ENCODE results near the gene GNG12.

Gene GNG12

GRCh38 chr1:67733681-67734322, 99.5 kb downstream of the GNG12 start:
- TF ChIP-seq SNAI2 (CRISPR knock-in tag; IDR thresholded peaks at IDR 0.05) (no peak), GLIS3 (CRISPR knock-in tag; IDR thresholded peaks at IDR 0.05) (no peak), ISL1 (CRISPR knock-in tag; IDR thresholded peaks at IDR 0.05) (no peak), ZNF8 (CRISPR knock-in tag; IDR thresholded peaks at IDR 0.05) (no peak), ZNF70 (CRISPR knock-in tag; IDR thresholded peaks at IDR 0.05) (no peak), ZFP3 (CRISPR knock-in tag; IDR thresholded peaks at IDR 0.05) (no peak), RARB (CRISPR knock-in tag; IDR thresholded peaks at IDR 0.05) (no peak), ESRRG (CRISPR knock-in tag; IDR thresholded peaks at IDR 0.05) (no peak), ZFP30 (CRISPR knock-in tag; IDR thresholded peaks at IDR 0.05) (no peak), ARNTL (CRISPR knock-in tag; IDR thresholded peaks at IDR 0.05; ENCODE audit: borderline replicate concordance, low read depth) (no peak), TOX (CRISPR knock-in tag; IDR thresholded peaks at IDR 0.05; ENCODE audit: borderline replicate concordance) (no peak), POU6F1 (CRISPR knock-in tag; IDR thresholded peaks at IDR 0.05; ENCODE audit: borderline replicate concordance, low read depth) (no peak), ZC3H10 (CRISPR knock-in tag; IDR thresholded peaks at IDR 0.05) (no peak), ZNF565 (CRISPR knock-in tag; conservative IDR thresholded peaks at IDR 0.05; ENCODE audit: low read depth) (no peak)
- ATAC-seq, result no peak

- TF ChIP-seq RARB (CRISPR knock-in tag; IDR thresholded peaks at IDR 0.05) (no peak), ZFP30 (CRISPR knock-in tag; IDR thresholded peaks at IDR 0.05) (no peak), ZFP3 (CRISPR knock-in tag; IDR thresholded peaks at IDR 0.05) (no peak), PPARA (CRISPR knock-in tag; IDR thresholded peaks at IDR 0.05; ENCODE audit: borderline replicate concordance) (no peak), ZNF70 (CRISPR knock-in tag; IDR thresholded peaks at IDR 0.05) (no peak), TSHZ2 (CRISPR knock-in tag; IDR thresholded peaks at IDR 0.05) (no peak), ZC3H10 (CRISPR knock-in tag; IDR thresholded peaks at IDR 0.05) (no peak), CSRNP3 (CRISPR knock-in tag; IDR thresholded peaks at IDR 0.05) (no peak), POU6F1 (CRISPR knock-in tag; IDR thresholded peaks at IDR 0.05; ENCODE audit: borderline replicate concordance, low read depth) (no peak), GLIS3 (CRISPR knock-in tag; IDR thresholded peaks at IDR 0.05) (no peak), ISL1 (CRISPR knock-in tag; IDR thresholded peaks at IDR 0.05) (no peak), OSR1 (CRISPR knock-in tag; IDR thresholded peaks at IDR 0.05) (no peak), ESRRG (CRISPR knock-in tag; IDR thresholded peaks at IDR 0.05) (no peak), ZNF565 (CRISPR knock-in tag; conservative IDR thresholded peaks at IDR 0.05; ENCODE audit: low read depth) (no peak), CSDC2 (CRISPR knock-in tag; IDR thresholded peaks at IDR 0.05) (no peak), TOX (CRISPR knock-in tag; IDR thresholded peaks at IDR 0.05; ENCODE audit: borderline replicate concordance) (no peak), TCF4 (CRISPR knock-in tag; IDR thresholded peaks at IDR 0.05; ENCODE audit: borderline replicate concordance) (no peak), PATZ1 (CRISPR knock-in tag; IDR thresholded peaks at IDR 0.05; ENCODE audit: borderline replicate concordance) (no peak), BACH2 (CRISPR knock-in tag; IDR thresholded peaks at IDR 0.05; ENCODE audit: borderline replicate concordance) (no peak), CREB5 (CRISPR knock-in tag; IDR thresholded peaks at IDR 0.05; ENCODE audit: low read depth) (no peak)
- ATAC-seq, result no peak
Observed at GRCh38 chr1:67732750-67733151, 100.5 kb downstream of the GNG12 start.
